VCaP (cell line): ENCODE results near the gene RAB18.
A peak's percentile ranks its signal among the peaks of the same experiment; 100 is the strongest.
"Not testable (repeated sequence)": the region's sequence is repeated elsewhere in the genome, so short reads cannot be mapped to it uniquely, and the experiment has no call there.

Source experiments
- H3K27ac ChIP-seq: fragments of 450-650 bp; 2 replicates; pipeline ENCODE4 v1.5.1; 2017
- CTCF ChIP-seq: fragments of 450-650 bp; conservative IDR thresholded peaks from 2 replicates; pipeline ENCODE4 v1.5.1; 2017; ENCODE audit warnings: mild to moderate bottlenecking, moderate library complexity

Gene RAB18

GRCh38 chr10:27504007-27504807, at the start of gene RAB18:
Gene RAB18, plus strand, starts transcription at chr10:27504304. Its CDS starts 66 bp downstream, at chr10:27504370.
- peak within 1 kb of the TSS; percentile 87 for H3K27ac ChIP-seq

DNA sequence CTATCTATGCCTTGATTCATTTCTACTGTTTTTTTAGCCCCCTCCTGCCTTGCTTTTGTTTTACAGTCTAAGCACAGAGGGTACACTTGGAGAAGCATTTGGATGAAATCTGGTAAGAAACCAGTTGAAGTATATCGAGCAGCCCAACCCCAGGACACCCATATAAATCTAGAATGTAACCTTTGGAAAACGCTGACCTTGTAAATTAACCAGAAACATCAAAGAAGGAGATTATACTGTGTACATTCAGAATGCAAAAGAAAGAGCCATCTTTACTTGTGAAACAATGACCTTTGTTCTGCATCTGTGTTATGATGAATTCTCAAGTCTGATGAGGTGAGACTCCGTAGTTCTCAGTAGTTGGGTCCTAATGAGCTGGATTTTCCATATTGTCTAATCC, 49.3 kb upstream of the RAB18 start:
- no peak for TF ChIP-seq CTCF
- H3K27ac ChIP-seq, result no peak overlapping the region

More at GRCh38 chr10:27504007-27504807, at the start of gene RAB18:
- peak; percentile 20 for TF ChIP-seq CTCF

DNA sequence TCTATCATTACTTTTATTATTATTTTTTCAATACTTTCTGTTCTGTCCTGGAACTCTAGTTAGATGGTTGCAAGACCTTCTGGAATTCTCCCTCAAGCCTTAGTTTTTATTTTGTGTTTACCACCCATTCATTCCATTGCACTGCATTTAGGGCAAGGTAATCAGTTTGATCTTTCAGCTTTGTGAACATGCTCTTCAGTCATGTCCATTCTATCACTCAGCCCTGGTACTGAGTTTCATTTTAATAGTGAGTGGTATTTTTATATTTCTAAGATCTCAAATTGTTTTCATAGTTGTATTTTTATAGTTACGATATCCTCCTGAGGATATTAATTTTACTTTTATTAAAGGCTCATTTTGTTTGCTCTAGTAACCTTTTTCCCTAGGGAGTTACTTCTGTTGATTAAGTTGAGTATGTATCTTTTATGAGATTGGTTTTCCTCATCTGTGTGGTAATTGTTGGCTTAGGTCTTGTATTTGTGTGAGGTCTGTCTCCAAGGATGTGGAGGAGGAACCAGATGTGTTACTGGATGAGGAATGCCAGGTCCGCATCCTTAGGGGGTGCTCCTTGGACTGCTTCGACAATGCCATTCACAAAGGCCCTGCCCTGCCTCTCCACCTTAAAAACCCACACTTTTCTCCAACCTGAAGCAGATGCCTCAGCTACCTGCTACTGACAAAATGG, 46.7 kb upstream of the RAB18 start:
- TF ChIP-seq CTCF, result no peak
- no peak overlapping the region for H3K27ac ChIP-seq

DNA sequence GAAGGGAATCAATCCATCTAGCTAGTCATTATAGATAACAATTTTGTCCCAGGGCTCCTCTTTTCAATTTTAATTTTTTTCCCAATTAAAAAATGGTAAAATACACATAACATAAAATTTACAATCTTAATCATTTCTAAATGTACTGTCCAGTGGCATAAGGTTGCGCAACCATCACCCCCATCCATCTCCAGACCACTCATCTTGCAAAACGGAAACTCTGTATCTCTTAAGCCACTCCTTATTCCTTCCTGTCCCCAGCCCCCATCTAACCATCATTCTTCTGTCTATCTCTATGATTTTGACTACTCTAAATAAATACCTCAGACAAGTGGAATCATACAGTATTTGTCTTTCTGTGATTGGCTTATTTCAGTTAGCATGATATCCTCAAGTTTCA, 46.1 kb upstream of the RAB18 start:
- TF ChIP-seq CTCF, result no peak
- H3K27ac ChIP-seq, result no peak overlapping the region

DNA sequence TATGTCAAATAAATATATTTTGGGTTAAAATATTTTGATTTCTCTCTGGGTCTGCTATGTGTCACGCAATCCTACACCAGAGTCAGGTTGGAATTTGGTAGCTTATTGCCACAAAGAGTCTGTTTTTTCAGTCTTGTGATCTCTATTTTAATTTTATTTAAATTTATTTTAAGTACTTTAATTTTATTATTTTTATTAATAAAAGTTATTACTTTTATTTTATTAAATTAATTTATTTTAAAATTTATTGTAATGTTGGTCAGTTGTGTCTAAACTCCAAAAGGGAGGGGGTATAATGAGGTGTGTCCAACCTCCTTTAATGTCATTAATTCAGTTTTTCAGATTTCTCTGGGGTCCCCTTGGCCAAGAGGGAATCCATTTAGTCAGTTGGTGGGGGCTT, 42.8 kb upstream of the RAB18 start:
- no peak overlapping the region for H3K27ac ChIP-seq
- no peak for TF ChIP-seq CTCF

DNA sequence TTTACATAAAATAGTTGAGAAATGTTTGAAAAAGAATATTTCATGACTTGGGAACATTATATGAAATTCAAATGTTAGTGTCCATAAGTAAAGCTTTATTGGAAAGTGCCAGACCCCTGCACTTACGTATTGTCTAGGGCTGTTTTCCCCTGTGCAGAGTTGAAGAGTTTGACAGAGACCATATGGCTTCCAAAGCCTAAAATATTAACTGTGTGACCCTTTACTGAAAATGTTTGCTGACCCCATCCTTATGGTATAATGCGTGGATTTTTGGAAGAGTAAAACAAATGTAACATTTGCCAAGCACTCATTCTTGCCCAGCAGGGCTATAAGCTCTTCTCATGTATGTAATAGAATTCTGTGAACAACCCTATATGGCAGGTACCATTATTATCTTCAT, 40.1 kb upstream of the RAB18 start:
- H3K27ac ChIP-seq, result no peak overlapping the region
- no peak for TF ChIP-seq CTCF

DNA sequence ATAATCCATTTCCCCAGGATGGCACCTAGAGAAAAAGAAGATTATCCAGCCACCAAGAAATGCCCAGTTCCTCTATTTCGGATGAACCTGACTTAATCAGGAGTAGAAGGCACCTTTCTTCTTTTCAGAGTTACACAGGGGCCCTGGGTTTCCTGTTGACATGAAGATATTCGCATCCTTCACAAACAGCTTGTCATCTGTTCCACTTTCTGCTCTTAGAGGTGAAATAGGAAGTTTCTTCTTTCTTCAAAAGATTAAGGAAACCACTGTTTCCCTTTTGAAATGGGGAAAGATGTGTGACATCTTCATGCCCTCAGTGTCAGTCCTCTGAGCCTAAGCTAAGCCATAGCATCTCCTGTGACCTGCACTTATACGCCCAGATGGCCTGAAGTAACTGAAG, 39.1 kb upstream of the RAB18 start:
- H3K27ac ChIP-seq, result no peak overlapping the region
- no peak for TF ChIP-seq CTCF

GRCh38 chr10:27465596-27465995, 38.5 kb upstream of the RAB18 start:
- H3K27ac ChIP-seq, result not testable (repeated sequence)
